Islet precursor cell (in vitro differentiated cells): Measurements from ENCODE around the gene IFT122.
"Not testable (repeated sequence)": the region's sequence is repeated elsewhere in the genome, so short reads cannot be mapped to it uniquely, and the experiment has no call there.

Experiments
- DNase-seq: peaks from one replicate; pipeline ENCODE4 v3.0.0-alpha.2; 2018

Gene IFT122

GRCh38 chr3:129542747-129543146, 102.7 kb downstream of the IFT122 start:
- DNase-seq = no peak

DNA sequence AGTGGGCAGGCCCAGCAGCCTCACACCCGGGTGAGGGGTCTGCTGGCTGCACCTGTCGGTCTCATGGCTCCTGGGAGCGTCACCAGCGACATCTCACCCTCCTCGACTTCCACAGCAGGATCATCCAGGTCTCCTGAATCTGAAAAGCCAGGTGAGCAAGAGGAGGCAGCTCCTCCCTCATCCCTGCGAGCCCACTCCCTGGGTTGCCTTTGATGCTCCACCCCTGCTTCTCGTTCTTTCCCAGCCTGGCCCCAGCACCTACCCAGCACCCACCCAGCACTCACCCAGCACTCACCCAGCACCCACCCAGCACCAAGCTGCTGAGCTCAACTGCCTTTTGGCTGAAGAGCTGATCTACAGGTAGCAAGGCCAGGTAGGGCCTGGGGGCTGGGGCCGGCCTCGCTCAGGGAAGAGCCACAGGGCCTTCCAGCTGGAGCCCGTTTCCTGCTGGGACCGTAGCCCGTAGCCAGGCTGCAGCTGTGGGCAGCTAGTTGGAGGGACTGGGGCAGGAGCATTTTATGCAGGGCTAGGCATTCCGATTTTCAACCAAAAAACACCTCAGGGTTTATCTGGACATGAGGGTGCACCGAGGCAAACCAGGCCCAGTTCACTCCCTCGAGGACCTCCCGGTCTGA, 103.2 kb downstream of the IFT122 start, which contains the start of gene H1-8:
TSS of gene H1-8 (plus strand) at position 20 of the 635 bp plus-strand sequence. CDS start at position 64, 44 bp downstream.
- no peak for DNase-seq

DNA sequence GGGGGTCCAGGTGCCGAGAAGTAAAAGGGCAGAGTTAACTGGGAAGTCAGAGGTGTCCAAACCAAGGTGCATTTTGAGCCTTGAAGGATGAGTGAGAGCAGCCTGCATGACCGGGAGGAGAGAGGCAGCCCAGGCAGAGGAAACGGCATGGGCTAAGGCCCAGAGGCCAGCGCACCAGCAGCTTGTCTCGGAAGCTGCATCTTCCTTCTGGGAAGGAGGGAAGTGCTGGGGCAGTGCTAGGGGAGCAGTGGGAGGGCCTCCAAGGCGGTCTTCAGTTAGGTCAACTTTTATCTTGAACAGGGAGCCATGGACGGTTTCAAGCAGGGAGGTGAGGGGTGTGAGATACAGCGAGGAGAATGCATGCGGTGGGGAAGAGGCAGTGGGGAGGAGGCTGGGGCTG, 104.0 kb downstream of the IFT122 start:
- DNase-seq = no peak

GRCh38 chr3:129545951-129546350, 105.9 kb downstream of the IFT122 start:
- DNase-seq = not testable (repeated sequence)

DNA sequence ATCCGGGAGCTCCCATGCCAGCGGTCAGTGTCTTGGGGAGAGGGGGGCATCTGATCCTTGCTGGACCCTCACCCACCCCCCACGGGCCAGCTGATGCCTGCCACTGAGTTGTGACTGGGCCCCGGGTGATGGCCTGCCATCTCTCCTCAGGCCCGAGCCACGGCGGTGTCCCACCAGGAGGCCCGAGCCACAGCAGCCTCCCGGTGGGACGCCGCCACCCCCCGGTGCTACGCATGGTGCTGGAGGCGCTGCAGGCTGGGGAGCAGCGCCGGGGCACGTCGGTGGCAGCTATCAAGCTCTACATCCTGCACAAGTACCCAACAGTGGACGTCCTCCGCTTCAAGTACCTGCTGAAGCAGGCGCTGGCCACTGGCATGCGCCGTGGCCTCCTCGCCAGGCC, 107.2 kb downstream of the IFT122 start:
- no peak for DNase-seq

DNA sequence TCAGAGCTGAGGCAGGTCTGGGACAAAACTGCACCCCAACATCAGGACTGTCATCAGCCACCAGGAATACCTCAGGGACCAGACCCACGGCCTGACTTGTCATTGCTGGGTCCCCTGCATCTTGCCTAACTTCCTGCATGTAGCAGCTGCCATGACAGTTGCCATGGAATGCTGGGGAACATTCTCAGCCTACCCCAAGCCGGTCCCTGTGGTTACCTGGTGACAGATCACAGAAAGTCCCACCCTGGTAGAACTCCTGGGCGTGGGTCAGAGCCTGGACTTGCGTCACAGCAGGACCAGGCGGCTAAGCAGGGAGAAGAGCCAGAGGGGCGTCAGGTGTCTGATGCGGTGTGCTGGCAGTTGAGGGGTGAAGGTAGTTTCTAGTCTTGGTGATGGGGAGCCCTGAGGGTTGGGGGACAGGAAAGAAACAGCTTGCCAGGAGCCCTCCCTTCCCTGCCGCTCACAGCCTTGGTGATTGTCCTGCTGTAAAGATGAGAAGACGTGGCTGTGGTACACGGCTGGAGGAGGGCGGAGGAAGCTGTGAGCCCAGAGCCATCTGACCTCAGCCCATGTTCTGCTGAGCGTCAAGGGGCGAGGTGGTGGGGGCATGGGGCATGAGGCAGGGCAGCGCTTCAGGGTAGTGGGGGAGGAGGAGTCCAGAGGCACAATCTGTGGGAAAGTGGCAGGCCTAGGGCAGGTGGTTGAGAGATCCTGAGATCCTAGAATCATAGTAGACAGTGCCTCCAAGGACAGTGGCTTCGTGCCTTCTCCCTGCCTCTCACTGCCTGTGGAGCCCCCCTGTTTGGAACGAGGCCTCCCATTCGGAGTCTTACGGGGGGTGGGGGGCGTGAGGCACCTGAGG, 108.3 kb downstream of the IFT122 start:
- no peak for DNase-seq

DNA sequence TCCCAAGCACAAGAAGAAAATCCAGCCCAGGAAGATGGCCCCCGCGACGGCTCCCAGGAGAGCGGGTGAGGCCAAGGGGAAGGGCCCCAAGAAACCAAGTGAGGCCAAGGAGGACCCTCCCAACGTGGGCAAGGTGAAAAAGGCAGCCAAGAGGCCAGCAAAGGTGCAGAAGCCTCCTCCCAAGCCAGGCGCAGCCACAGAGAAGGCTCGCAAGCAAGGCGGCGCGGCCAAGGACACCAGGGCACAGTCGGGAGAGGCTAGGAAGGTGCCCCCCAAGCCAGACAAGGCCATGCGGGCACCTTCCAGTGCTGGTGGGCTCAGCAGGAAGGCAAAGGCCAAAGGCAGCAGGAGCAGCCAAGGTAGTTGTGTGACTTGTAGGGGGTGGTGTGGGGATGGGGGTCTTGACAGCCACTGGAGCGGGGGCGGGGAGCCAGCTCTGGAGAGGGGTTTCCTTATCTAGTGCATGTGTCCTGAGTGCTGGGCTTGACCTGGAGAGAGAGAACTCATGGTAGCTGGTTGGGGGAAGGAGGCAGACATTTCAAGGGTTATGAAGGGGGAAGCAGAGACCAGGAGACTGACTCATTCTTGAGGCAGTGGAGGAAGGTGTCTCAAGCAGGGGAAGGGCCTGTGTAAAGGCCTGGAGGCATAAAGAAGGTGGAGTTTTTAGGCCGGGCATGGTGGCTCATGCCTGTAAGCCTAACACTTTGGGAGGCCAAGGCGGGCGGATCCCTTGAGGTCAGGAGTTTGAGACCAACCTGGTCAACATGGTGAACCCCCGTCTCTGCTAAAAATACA, 109.2 kb downstream of the IFT122 start:
- DNase-seq = peak; percentile 87

DNA sequence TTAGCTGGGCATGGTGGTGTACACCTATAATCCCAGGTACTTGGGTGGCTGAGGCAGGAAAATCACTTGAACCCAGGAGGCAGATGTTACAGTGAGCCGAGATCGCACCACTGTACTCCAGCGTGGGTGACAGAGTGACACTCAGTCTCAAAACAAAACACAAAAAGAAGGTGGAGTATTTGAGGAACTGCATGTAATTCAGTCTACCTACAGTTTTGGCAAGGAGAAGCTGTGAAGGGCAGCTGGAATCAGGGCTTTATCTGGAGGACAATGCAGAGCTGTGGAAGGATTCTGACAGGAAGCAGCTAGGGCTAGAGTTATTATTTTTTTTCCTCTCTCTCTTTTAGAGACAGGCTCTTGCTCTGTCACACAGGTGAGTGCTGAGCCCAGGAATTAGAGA, 109.8 kb downstream of the IFT122 start:
- DNase-seq = no peak

- peak; percentile 71 for DNase-seq
These were observed 112.4 kb downstream of the IFT122 start for GRCh38 chr3:129552287-129553050.

GRCh38 chr3:129553171-129553570, 113.1 kb downstream of the IFT122 start:
- no peak for DNase-seq

GRCh38 chr3:129553719-129554118, 113.7 kb downstream of the IFT122 start:
- no peak for DNase-seq

DNA sequence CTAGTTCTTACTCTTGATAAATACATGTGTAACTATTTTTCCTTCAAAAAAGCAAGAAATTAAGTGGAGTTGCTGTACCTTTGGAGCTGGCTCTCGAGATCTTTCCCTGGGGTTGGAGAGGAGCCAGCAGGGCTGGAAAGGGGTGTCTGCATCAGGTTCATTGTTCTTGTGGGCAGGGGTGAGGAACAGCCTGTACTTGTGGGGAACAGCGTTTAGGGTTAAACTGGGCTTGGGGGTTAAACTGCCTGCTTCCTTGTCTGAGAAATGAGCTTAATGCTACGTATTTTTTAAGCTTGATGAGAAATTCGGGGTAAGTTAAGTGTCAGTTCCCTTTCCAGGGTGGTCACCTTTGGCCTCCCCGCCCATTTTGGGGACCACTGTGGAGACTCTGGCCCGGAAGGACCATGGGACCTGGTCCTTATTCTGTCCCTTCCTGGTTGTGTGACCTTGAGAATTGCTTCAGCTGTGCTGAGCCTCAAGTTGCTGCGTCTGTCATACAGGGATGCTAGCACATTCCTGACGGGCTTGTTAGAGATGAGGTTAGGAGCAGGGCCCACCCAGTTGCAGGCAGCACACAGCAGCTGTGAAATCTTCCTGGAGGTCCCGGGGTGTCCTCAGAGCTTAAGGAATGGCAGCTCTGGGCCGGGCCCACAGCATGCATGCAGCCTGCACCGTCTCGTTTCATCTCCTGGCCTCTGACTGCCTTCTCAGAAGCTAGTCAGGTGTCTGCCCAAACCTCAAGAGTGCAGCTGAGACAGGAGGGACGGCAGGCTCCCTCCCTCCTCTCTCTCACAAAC, 114.5 kb downstream of the IFT122 start:
- no peak for DNase-seq

DNA sequence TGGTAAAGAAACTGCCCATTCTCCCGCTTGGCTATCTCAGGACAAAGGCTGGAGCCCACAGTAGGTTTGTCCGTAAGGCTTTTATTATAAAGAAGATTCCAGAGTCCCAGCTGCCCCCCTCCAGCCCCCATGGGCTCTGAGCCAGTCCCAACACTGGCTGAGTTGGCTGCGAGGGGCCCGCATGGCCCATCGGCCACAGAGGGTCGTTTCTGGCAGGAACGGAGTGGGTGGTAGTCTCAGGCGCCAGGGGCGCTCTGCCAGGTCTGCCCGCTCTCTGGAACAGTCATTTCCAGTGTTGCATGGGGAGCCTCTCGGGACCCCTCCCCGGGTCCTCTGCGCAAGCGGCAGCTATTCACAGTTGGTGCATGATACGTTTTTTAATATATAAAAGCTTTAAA, 115.1 kb downstream of the IFT122 start:
- DNase-seq = no peak

GRCh38 chr3:129555616-129556357, 115.8 kb downstream of the IFT122 start:
- no peak for DNase-seq

- no peak for DNase-seq
These were observed 116.3 kb downstream of the IFT122 start for GRCh38 chr3:129556358-129556695.

- DNase-seq = no peak
These were observed 117.0 kb downstream of the IFT122 start for GRCh38 chr3:129556890-129557547.

DNA sequence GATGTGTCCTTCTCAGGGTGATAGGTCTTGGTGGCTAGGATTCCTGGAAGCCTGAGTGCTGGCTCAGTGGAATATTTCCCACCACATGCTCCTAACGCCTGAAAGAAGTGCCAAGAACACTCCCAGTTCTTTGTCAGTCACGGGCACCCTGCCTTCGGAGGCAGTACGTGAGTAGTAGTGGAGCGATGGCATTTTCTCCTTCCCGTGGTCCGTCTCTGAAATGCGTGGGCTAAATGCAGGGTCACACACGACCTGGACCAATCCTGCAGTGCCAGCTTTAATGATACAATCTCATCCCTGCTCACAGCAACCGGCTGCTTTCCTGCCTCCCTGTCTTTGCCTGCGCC, 117.5 kb downstream of the IFT122 start:
- no peak for DNase-seq

DNA sequence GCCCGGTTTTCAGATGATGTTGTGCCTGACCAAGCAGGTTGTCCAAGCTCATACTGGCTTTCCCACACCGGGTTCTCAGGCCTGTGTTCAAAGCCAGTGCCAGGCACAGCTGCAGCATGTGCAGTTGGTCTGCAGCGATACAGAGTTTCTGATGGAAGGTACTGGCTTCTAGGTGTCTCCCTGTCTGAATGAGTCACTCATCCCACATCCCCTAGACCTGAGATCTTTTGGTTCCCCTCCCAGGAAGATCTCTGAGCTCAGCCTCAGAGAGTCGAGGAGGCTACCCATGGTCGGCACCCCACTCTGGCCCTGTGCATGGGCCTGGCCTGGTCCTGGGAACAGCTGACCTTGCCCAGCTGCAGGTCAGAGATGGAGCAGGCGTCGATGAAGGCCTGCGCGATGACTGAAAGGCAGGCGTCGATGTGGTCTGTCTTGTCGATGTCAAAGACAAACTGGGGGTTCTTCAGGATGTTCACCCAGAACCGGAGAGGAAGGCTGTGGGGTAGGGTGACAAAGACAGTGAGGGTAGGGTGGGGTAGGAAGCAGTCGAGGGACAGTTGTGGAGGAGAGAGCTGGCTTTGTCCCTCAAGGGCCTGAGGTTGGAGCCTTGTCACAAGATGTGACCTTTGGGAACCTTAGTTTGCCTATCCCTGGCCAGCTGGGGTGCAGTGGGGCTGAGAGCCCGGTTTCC, 118.2 kb downstream of the IFT122 start:
- no peak for DNase-seq

- no peak for DNase-seq
These were observed 118.9 kb downstream of the IFT122 start for GRCh38 chr3:129558772-129559564.
